ENCODE results near the gene IFTAP.
"Not testable (repeated sequence)": the region's sequence is repeated elsewhere in the genome, so short reads cannot be mapped to it uniquely, and the experiment has no call there.

The IFTAP gene

DNA sequence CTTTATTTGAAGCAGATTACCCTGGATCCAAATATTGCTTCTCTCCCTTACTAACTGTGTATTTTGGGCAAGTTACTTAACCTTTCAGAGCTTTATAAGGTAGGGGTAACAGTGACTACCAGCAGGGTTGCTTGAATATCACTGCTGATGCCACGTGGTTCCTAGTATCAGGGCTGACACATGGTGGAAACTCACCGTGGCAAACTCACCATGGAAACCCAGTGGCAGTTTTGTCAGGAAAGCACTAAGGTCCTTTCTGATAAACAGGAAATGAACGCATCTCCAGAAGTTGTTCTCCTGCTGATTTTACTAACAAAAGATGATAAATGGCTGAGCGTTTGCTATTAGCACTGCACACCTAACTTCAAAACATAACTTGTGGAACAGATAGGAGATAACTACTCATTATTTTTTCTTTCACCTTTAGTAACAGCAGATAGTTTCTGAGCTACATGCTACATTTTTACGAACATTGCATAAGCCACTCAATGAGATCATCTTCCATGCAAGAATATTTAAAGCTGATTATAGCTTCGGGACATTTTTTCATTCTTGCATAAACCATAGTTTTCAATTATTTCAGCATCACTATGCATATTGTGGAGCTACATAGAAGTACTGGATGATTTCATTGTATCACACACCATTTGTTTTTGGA lies 63.4 kb downstream of the IFTAP start:
- no peak for DNase-seq

GRCh38 chr11:36661359-36661758 lies 67.1 kb downstream of the IFTAP start:
- not testable (repeated sequence) for DNase-seq

DNA sequence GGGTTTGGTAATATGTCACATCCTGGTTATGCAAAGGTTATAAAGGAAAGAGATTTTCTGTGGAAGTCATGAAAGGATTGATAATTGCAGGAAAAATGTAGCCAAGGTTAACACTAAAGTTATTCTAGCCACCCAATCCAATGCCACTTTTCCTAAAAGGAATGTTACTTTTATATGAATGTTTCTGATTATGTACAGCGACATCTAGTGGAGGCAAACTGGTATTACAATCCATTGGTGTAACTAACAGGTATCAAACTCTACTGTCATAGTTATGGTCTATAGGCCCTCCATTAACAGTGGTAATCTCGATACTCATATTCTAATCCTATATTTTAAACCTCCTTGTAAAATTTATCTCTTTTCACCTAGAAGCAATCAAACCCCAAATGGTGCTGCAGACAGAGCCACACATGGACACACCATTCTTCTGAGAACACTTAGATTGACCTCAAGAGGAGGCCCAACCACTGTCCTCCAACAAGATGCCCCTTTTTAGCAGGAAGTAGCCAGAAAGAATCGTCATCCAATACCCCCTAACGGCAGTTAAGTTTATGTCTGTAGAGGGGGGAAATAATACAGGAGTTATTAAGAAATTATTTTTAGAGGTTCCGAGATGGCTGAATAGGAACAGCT lies 78.6 kb downstream of the IFTAP start:
- DNase-seq: no peak

GRCh38 chr11:36679547-36679946 lies 85.2 kb downstream of the IFTAP start:
- not testable (repeated sequence) for DNase-seq

DNA sequence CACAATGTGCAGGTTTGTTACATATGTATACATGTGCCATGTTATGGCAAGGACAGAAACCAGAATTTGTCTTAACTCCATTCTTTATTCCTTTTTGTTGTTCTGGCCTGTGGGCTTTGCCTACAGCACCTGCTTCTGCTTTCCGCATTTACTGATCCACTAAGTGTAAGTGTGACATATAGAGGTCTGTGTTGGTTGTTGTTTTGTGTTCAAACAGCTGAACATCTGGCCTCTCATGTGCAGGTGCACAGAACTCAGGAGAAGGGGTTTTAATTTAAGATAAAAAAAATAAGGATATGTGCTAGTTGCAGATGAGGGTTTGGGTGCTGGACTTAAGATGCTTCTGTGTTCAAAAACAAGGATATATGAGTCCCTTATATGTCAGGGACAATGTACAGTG lies 89.5 kb downstream of the IFTAP start:
- no peak for DNase-seq

- DNase-seq: no peak
Measured at GRCh38 chr11:36684840-36685801, 90.8 kb downstream of the IFTAP start.

GRCh38 chr11:36688132-36688531 lies 93.8 kb downstream of the IFTAP start:
- DNase-seq: no peak

- no peak for DNase-seq
Measured at GRCh38 chr11:36688571-36689291, 94.4 kb downstream of the IFTAP start.

DNA sequence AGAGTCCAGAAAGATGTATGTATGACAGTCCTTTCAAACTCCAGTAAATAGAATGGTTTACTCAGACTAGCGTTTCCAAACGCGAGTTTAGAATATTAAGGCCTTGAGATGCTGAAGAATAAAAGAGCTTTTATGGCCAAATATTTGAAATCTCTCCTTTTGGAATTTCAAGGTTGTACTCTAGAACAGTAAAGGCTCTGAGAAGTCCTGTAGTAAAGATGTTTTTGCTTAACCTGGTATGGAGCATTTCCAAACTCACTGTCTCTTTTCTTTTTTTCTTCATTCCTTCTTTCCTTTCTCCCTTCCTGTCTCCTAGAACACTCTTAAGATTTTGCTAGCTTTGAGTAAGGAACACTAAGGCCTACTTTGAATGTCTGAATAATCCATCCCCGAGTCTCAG lies 95.1 kb downstream of the IFTAP start:
- DNase-seq: no peak

GRCh38 chr11:36692704-36693103 lies 98.4 kb downstream of the IFTAP start:
- no peak for DNase-seq

- no peak for DNase-seq
Measured at GRCh38 chr11:36693139-36693843, 99.0 kb downstream of the IFTAP start.

DNA sequence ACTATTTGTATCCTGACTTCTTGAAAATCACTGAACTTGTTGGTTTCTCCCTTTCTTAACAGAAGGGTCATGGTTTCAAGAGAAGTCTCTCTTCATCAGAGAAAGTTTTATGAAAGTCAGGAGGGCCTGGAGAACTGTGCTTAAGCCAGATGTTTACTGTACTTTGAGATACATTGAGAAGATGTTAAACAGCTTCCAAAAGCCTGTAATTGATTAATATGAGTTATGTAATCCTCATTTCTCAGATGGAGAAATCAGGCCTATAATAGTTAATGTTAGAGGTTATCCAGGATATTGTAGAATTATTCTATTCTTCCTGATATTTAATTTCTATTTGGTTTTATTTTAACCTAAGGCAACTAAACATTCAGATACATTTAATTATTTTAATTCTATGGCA lies 100.8 kb downstream of the IFTAP start:
- no peak for DNase-seq

- DNase-seq: no peak
Measured at GRCh38 chr11:36695571-36695970, 101.3 kb downstream of the IFTAP start.

- no peak for DNase-seq
Measured at GRCh38 chr11:36696550-36696949, 102.2 kb downstream of the IFTAP start.

DNA sequence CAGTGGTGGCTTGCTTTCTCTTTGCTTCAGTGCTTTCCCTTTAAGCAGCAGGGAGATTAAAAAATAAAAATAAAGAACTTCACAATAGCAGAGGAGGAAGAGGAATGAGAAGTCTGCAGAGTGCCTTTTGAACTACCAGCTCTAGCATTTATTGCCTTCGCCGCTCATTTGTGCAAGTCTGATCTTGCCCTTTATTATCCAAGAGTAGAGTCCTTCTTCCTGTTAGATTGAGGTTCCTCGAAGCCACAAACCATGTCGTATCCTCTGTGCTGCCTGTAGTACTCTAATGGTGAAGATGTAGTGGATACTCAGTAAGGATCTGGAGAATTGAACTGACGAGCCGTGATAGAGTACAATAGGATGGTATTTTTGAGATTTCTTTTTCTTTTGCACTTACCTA lies 105.0 kb downstream of the IFTAP start:
- no peak for DNase-seq

DNA sequence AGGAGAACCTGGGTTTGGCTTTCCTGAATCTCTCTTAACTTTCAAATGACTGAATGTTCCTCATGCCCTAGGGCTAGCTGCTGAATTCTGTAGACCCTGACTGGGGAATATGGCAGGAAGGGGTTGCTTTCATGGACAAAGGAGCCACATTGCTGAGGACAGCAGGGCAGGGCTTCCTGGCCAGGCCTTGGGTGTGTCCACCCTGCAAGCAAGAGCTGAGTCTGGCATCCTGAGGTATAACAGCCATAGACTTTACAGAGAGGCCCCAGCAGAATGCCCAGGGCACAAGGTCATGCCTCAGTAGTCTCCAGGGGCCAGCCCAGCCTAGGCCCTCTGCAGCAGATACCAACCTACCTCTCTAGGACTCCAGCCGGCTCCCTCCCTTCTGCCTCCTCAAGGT lies 105.9 kb downstream of the IFTAP start:
- DNase-seq: no peak

DNA sequence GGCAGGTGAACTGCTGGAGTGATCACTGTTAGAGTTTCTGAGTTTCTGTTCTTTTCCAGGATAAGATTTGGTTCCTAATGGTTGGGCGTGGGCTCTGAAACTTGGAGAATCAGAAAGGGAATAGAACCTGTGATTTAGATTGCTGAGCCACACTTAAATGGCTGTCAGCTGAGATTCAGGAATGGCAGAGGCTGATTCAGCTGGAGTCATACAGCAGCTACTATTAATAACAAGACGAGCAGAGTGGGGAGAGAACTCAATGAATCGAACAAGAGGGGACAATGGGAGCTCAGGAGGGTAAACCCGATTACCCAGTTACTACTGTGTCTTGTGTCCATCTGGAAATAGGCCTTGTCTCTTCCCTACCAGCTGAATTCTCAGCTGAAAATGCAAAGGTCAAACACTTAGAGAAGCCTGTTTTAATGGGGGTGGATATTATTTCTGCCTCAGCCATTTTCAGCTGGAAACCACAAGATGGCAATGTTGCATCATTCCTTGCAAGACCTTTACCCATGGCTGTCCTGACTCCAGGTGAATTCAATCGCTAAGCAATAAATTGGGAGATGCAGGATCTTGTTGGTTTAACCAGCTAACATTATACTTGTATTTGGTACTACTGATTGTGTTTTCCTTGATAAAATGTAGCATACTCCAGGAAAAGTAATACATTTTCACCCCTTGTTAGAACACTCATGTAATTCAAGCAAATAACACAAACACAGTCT lies 108.2 kb downstream of the IFTAP start:
- DNase-seq: no peak

DNA sequence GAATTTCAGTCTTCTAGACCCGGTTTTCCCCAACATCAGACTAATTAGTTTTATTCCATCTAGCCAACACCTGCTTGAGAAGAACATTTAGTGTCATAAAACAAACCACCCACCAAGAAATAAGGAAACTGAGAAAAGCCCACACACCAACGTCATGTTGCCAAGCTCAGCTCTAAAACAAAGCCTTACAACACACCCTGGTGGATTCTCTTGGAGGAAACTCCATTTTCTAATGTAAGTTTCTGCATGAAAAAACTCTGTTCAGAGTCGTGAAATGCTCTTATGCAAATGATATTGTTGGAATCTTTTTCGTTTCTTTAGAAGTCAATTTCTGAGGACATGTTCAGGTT lies 108.7 kb downstream of the IFTAP start:
- DNase-seq: no peak
